SK-N-SH (cell line): ENCODE data around the gene PRRT1B.

ENCODE experiments used
- CTCF ChIP-seq: fragments of 200-600 bp; sonication (generic); IDR thresholded peaks from 2 replicates; pipeline ENCODE4 v1.6.1; 2017; ENCODE audit warnings: antibody characterized with exemption, mild to moderate bottlenecking, moderate library complexity
- FOXJ3 ChIP-seq: sonication (generic); formaldehyde crosslinking; IDR thresholded peaks from 2 replicates; pipeline ENCODE4 v1.5.1; 2020; ENCODE audit warnings: mild to moderate bottlenecking, missing genetic modification reagents
- GATA2 ChIP-seq: sonication (generic); formaldehyde crosslinking; IDR thresholded peaks from 2 replicates; pipeline ENCODE4 v1.5.0; 2020; ENCODE audit warnings: mild to moderate bottlenecking, missing genetic modification reagents
- MEF2A ChIP-seq: IDR thresholded peaks from 2 replicates; pipeline ENCODE4 v1.4.0; 2012; ENCODE audit warnings: low read depth, borderline replicate concordance
- PBX3 ChIP-seq: IDR thresholded peaks from 2 replicates; pipeline ENCODE4; 2012
- POLR2AphosphoS5 ChIP-seq: IDR thresholded peaks from 2 replicates; pipeline ENCODE4 v1.6.1; 2012; ENCODE audit warnings: low read depth, low read length
- REST ChIP-seq: IDR thresholded peaks from 2 replicates; pipeline ENCODE4 v1.6.1; 2012; ENCODE audit warnings: mild to moderate bottlenecking, low read depth, low read length, moderate library complexity
- USF2 ChIP-seq: fragments of 150-350 bp; IDR thresholded peaks from 2 replicates; pipeline ENCODE4 v1.6.1; 2017; ENCODE audit warnings: antibody characterized with exemption, low read length, low read depth, borderline replicate concordance
- TF ChIP-seq, protein P1 (sequence below): IDR thresholded peaks from 2 replicates; pipeline ENCODE4 v1.4.0; 2012; ENCODE audit warnings: low read depth

DNA sequence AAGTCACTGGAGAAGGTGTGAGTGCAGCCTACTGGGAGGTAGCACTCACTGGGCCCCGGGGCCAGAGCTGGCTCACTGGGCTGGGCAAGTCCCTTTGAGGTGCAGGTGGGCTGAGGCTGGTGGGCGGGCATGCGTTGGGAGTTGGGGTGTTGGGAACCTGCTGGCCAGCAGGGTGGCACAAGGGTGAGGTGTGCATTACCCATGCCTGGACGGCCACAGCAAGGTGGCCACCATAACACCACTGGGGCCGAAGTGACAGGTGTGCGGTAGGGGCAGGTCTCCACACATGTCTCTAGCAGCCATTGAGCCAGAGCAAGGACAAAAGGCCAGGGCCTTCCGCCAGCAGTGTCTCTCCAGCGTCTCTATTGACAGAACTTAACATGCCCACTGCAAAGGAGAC, 22.6 kb downstream of the PRRT1B start:
- no peak for TF ChIP-seq CTCF
- no peak for TF ChIP-seq PBX3
- no peak for TF ChIP-seq GATA2
- TF ChIP-seq FOXJ3 = no peak
- TF ChIP-seq MEF2A = no peak
- TF ChIP-seq POLR2AphosphoS5 = no peak
- TF ChIP-seq REST = no peak
- TF ChIP-seq, protein P1, sequence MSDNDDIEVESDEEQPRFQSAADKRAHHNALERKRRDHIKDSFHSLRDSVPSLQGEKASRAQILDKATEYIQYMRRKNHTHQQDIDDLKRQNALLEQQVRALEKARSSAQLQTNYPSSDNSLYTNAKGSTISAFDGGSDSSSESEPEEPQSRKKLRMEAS = no peak
- no peak for TF ChIP-seq USF2
